CD8-positive, alpha-beta memory T cell (primary cell): Measurements from ENCODE around the gene SEZ6L2. TPM values are rescaled to one million over a fixed set of nuclear protein-coding genes. Genes with fewer than 3 reads are reported as not detected.
"Not testable (repeated sequence)": the region's sequence is repeated elsewhere in the genome, so short reads cannot be mapped to it uniquely, and the experiment has no call there.

Experiments used
- CTCF ChIA-PET: fragments of 350-600 bp; sonication (Branson Sonifier 250); formaldehyde crosslinking; loops from one replicate; lab custom pipeline; 2021; ENCODE audit warnings: antibody characterized with exemption; lab: Charles Lee
- POLR2A ChIA-PET: fragments of 350-600 bp; sonication (Branson Sonifier 250); formaldehyde crosslinking; loops from one replicate; lab custom pipeline; 2021; ENCODE audit warnings: antibody characterized with exemption; lab: Charles Lee
- DNase-seq, 5 donors: peaks; one replicate each; pipeline versions ENCODE4 v3.0.0 to v3.0.0-alpha.2; 2020 to 2022; ENCODE audit warnings: mixed read lengths in 1 of 5
- H3K27ac ChIP-seq: one replicate; pipeline ENCODE4 v1.7.0; 2013; ENCODE audit warnings: low read depth, mild to moderate bottlenecking, low read length, moderate library complexity
- H3K27me3 ChIP-seq: 2 replicates; pipeline ENCODE4 v1.7.0; 2013; ENCODE audit warnings: low read length, mild to moderate bottlenecking; ENCODE audit not compliant: insufficient read depth, poor library complexity, severe bottlenecking
- H3K36me3 ChIP-seq: 2 replicates; pipeline ENCODE4 v1.7.0; 2013; ENCODE audit warnings: mild to moderate bottlenecking, low read length, moderate library complexity; ENCODE audit not compliant: insufficient read depth
- H3K4me1 ChIP-seq: 2 replicates; pipeline ENCODE4 v1.7.0; 2013; ENCODE audit warnings: mild to moderate bottlenecking, low read length, moderate library complexity; ENCODE audit not compliant: insufficient read depth
- H3K4me3 ChIP-seq: 2 replicates; pipeline ENCODE4 v1.7.0; 2013; ENCODE audit warnings: mild to moderate bottlenecking, low read length
- H3K9me3 ChIP-seq: 2 replicates; pipeline ENCODE4 v1.7.0; 2013; ENCODE audit warnings: mild to moderate bottlenecking, low read length
- H3K27ac Mint-ChIP-seq, 8 donors: one replicate each; pipeline ENCODE4 v1.8.0; 2020 to 2021; ENCODE audit warnings: mixed read lengths in 8 of 8, mild to moderate bottlenecking in 6 of 8, inconsistent platforms in 3 of 8, moderate library complexity in 3 of 8
- H3K27me3 Mint-ChIP-seq, 2 donors: one replicate each; pipeline ENCODE4 v1.8.0; 2020 to 2021; ENCODE audit warnings: mixed read lengths in 2 of 2, mild to moderate bottlenecking in 1 of 2, moderate library complexity in 1 of 2
- H3K36me3 Mint-ChIP-seq, 3 donors: one replicate each; pipeline ENCODE4 v1.8.0; 2020 to 2021; ENCODE audit warnings: mixed read lengths in 3 of 3, inconsistent platforms in 1 of 3, mild to moderate bottlenecking in 1 of 3
- H3K4me1 Mint-ChIP-seq, 3 donors: one replicate each; pipeline ENCODE4 v1.8.0; 2020 to 2021; ENCODE audit warnings: mixed read lengths in 3 of 3, inconsistent platforms in 1 of 3, mild to moderate bottlenecking in 1 of 3
- H3K4me3 Mint-ChIP-seq, 7 donors: one replicate each; pipeline ENCODE4 v1.8.0; 2020 to 2021; ENCODE audit warnings: mixed read lengths in 7 of 7, mild to moderate bottlenecking in 6 of 7, moderate library complexity in 4 of 7, inconsistent platforms in 2 of 7
- H3K9me3 Mint-ChIP-seq, 5 donors: one replicate each; pipeline ENCODE4 v1.8.0; 2020 to 2022; ENCODE audit warnings: mixed read lengths in 5 of 5, mild to moderate bottlenecking in 3 of 5, moderate library complexity in 2 of 5, inconsistent platforms in 1 of 5
- polyA plus RNA-seq: library from polyadenylated mRNA; unstranded; fragments of 300-500 nt; fragmentation: Illumina TruSeq; gene quantifications from one replicate; pipeline ENCODE4 v1.2.3, GENCODE V29; 2021
- total RNA-seq, 2 experiments: library from RNA; stranded (reverse); gene quantifications; one replicate each; pipeline ENCODE4 v1.2.3, GENCODE V29; 2021

SEZ6L2 gene
- total and polyA plus RNA-seq, 3 experiments from 2014 or later, result 0.07 to 0.15 TPM; not detected in 1

GRCh38 chr16:29877266-29877961 is 21.9 kb downstream of the SEZ6L2 start:
- H3K4me3 ChIP-seq, result peak overlapping the region; percentile 26
- CTCF ChIA-PET, result interaction anchor here (0.7 to 1.5 kb wide), 3 partner anchors 14 to 552 kb away, joined by 3 read pairs; partner anchors contain the start of genes CDIPT and DCTPP1
- H3K9me3 Mint-ChIP-seq, result no peaks in the 10 kb centered on the region
- peak overlapping the region in 2 of 8 donors; percentile 31 to 51 for H3K27ac Mint-ChIP-seq
- peak in 3 of 5 donors; percentile 15 to 31 (median 29) for DNase-seq
- peaks cover 24 to 38% of the 10 kb centered on the region in 2 donors for H3K27me3 Mint-ChIP-seq
- H3K27me3 ChIP-seq, result peaks cover 13% of the 10 kb centered on the region
- H3K4me1 ChIP-seq, result peaks cover 12% of the 10 kb centered on the region
- no peaks in the 10 kb centered on the region for H3K9me3 ChIP-seq
- no peaks in the 10 kb centered on the region for H3K36me3 ChIP-seq
- peak overlapping the region; percentile 9 to 83 (median 73) for H3K4me3 Mint-ChIP-seq
- no peak overlapping the region for H3K27ac ChIP-seq
- POLR2A ChIA-PET, result no interaction called here
- peaks cover 0 to 3% (median 0%) of the 10 kb centered on the region in 3 donors for H3K36me3 Mint-ChIP-seq
- H3K4me1 Mint-ChIP-seq, result peaks cover 13 to 20% (median 18%) of the 10 kb centered on the region in 3 donors

- H3K4me3 Mint-ChIP-seq, result peak overlapping the region in 6 of 7 donors; percentile 67 to 83 (median 74)
- CTCF ChIA-PET, result interaction anchor here (1.0 to 1.5 kb wide), 2 partner anchors 13 to 553 kb away, joined by 3 read pairs; partner anchors contain the start of genes CDIPT and DCTPP1
- H3K27ac Mint-ChIP-seq, result peak overlapping the region in 1 of 8 donors; percentile 94
- DNase-seq, result peak; percentile 13 to 58 (median 18)
- H3K4me1 Mint-ChIP-seq, result peaks cover 13 to 20% (median 18%) of the 10 kb centered on the region in 3 donors
- Histone ChIP-seq H3K4me1 (peaks cover 12% of the 10 kb centered on the region), H3K27me3 (peaks cover 13% of the 10 kb centered on the region), H3K27ac (peak overlapping the region; percentile 1), H3K9me3 (no peaks in the 10 kb centered on the region), H3K4me3 (peak overlapping the region; percentile 28), H3K36me3 (no peaks in the 10 kb centered on the region)
- POLR2A ChIA-PET, result no interaction called here
- no peaks in the 10 kb centered on the region for H3K9me3 Mint-ChIP-seq
- H3K27me3 Mint-ChIP-seq, result peaks cover 27 to 38% of the 10 kb centered on the region in 2 donors
- peaks cover 0 to 3% (median 0%) of the 10 kb centered on the region in 3 donors for H3K36me3 Mint-ChIP-seq
Observed at GRCh38 chr16:29876594-29877249, 22.6 kb downstream of the SEZ6L2 start.

- ChIA-PET POLR2A (no interaction called here), CTCF (no interaction called here)
- no peaks in the 10 kb centered on the region for H3K9me3 Mint-ChIP-seq
- no peaks in the 10 kb centered on the region for H3K36me3 ChIP-seq
- H3K4me3 ChIP-seq, result peak overlapping the region; percentile 28
- H3K27me3 ChIP-seq, result peaks cover 13% of the 10 kb centered on the region
- peaks cover 25 to 36% of the 10 kb centered on the region in 2 donors for H3K27me3 Mint-ChIP-seq
- peak overlapping the region in 6 of 7 donors; percentile 67 to 83 (median 74) for H3K4me3 Mint-ChIP-seq
- H3K27ac ChIP-seq, result no peak overlapping the region
- no peaks in the 10 kb centered on the region for H3K9me3 ChIP-seq
- no peak for DNase-seq
- peaks cover 12% of the 10 kb centered on the region for H3K4me1 ChIP-seq
- H3K36me3 Mint-ChIP-seq, result peaks cover 0 to 3% (median 0%) of the 10 kb centered on the region in 3 donors
- H3K27ac Mint-ChIP-seq, result peak overlapping the region in 1 of 8 donors; percentile 94
- H3K4me1 Mint-ChIP-seq, result peaks cover 13 to 20% (median 18%) of the 10 kb centered on the region in 3 donors
Observed at GRCh38 chr16:29876217-29876593, 23.1 kb downstream of the SEZ6L2 start.

- Histone ChIP-seq H3K36me3 (no peaks in the 10 kb centered on the region), H3K9me3 (no peaks in the 10 kb centered on the region), H3K27ac (no peak overlapping the region), H3K27me3 (peaks cover 13% of the 10 kb centered on the region), H3K4me3 (no peak overlapping the region), H3K4me1 (peaks cover 12% of the 10 kb centered on the region)
- no peak for DNase-seq
- peaks cover 13 to 20% (median 18%) of the 10 kb centered on the region in 3 donors for H3K4me1 Mint-ChIP-seq
- CTCF ChIA-PET, result interaction anchor here (1.3 kb wide), 1 partner anchor 11 kb away, joined by 7 read pairs; no protein-coding TSS in a partner anchor
- POLR2A ChIA-PET, result interaction anchor here (0.7 kb wide), 1 partner anchor 73 kb away, joined by 5 read pairs; no protein-coding TSS in a partner anchor
- H3K27me3 Mint-ChIP-seq, result peaks cover 28 to 32% of the 10 kb centered on the region in 2 donors
- peaks cover 0 to 3% (median 0%) of the 10 kb centered on the region in 3 donors for H3K36me3 Mint-ChIP-seq
- H3K9me3 Mint-ChIP-seq, result no peaks in the 10 kb centered on the region
- no peak overlapping the region for H3K4me3 Mint-ChIP-seq
- no peak overlapping the region for H3K27ac Mint-ChIP-seq
Observed at GRCh38 chr16:29875206-29875605, 24.1 kb downstream of the SEZ6L2 start.

GRCh38 chr16:29873319-29873718 is 26.0 kb downstream of the SEZ6L2 start:
- Histone ChIP-seq H3K4me3 (no peak overlapping the region), H3K36me3 (no peaks in the 10 kb centered on the region), H3K9me3 (no peaks in the 10 kb centered on the region), H3K4me1 (peaks cover 12% of the 10 kb centered on the region), H3K27me3 (peaks cover 13% of the 10 kb centered on the region), H3K27ac (no peak overlapping the region)
- peaks cover 0 to 3% (median 0%) of the 10 kb centered on the region in 3 donors for H3K36me3 Mint-ChIP-seq
- ChIA-PET POLR2A (interaction anchor here (0.5 to 0.8 kb wide), 2 partner anchors 37 to 58 kb away, joined by 5 to 7 read pairs; partner anchors contain the start of gene PAGR1), CTCF (no interaction called here)
- DNase-seq, result no peak
- peaks cover 13 to 20% (median 18%) of the 10 kb centered on the region in 3 donors for H3K4me1 Mint-ChIP-seq
- no peak overlapping the region for H3K27ac Mint-ChIP-seq
- no peak overlapping the region for H3K4me3 Mint-ChIP-seq
- H3K9me3 Mint-ChIP-seq, result no peaks in the 10 kb centered on the region
- peaks cover 23% of the 10 kb centered on the region in 2 donors for H3K27me3 Mint-ChIP-seq

GRCh38 chr16:29871822-29872546 is 27.4 kb downstream of the SEZ6L2 start:
- Mint-ChIP-seq H3K27ac (no peak overlapping the region), H3K27me3 (peaks cover 15% of the 10 kb centered on the region in 2 donors), H3K9me3 (no peaks in the 10 kb centered on the region), H3K36me3 (no peaks in the 10 kb centered on the region), H3K4me3 (no peak overlapping the region), H3K4me1 (peaks cover 7 to 15% (median 10%) of the 10 kb centered on the region in 3 donors)
- no peak for DNase-seq
- H3K4me1 ChIP-seq, result peaks cover 4% of the 10 kb centered on the region
- no peaks in the 10 kb centered on the region for H3K36me3 ChIP-seq
- H3K27me3 ChIP-seq, result peaks cover under 1% of the 10 kb centered on the region
- ChIA-PET POLR2A (no interaction called here), CTCF (interaction anchor here (1.2 kb wide), 1 partner anchor 8 kb away, joined by 4 read pairs; the partner anchor contains the start of gene CDIPT)
- no peaks in the 10 kb centered on the region for H3K9me3 ChIP-seq
- no peak overlapping the region for H3K27ac ChIP-seq
- no peak overlapping the region for H3K4me3 ChIP-seq

- H3K9me3 Mint-ChIP-seq, H3K9me3 ChIP-seq, H3K27ac ChIP-seq, DNase-seq, H3K4me3 Mint-ChIP-seq, H3K4me3 ChIP-seq, H3K36me3 Mint-ChIP-seq, H3K4me1 ChIP-seq, H3K4me1 Mint-ChIP-seq, H3K27me3 ChIP-seq, H3K36me3 ChIP-seq, H3K27ac Mint-ChIP-seq, CTCF ChIA-PET, H3K27me3 Mint-ChIP-seq: not testable (repeated sequence)
- POLR2A ChIA-PET, result interaction anchor here (0.6 kb wide), 1 partner anchor 178 kb away, joined by 3 read pairs; no protein-coding TSS in a partner anchor
Observed at GRCh38 chr16:29869067-29869466, 30.3 kb downstream of the SEZ6L2 start.
